Stimulated activated CD8-positive, alpha-beta memory T cell treated with anti-CD3 and anti-CD28 coated beads, Interleukin-2, amount 100 ng/mL, for 1 hour (primary cell): Measurements from ENCODE around the gene TPPP.

Experiments
- DNase-seq, 2 donors: peaks; one replicate each; pipeline ENCODE4 v3.0.0-alpha.2; 2020; ENCODE audit warnings: low read depth in 2 of 2

TPPP gene

DNA sequence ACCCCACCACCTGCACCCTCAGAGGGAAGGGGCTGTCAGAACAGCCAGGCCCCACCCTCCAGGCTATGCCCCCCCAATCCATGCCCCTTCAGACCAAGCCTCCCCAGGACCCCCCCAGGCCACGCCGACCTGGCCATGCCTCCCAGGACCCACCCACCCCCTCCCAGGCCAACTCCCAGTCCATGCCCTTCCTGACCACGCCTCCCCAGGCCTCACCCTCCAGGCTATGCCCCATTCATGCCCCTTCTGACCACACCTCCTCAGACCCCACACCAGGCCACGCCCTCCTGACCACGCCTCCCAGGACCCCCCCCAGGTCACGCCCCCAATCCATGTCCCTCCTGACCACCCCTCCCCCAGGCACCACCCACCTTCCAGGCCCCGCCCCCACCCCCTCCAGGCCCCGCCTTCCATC lies 27.6 kb downstream of the TPPP start:
- no peak for DNase-seq

DNA sequence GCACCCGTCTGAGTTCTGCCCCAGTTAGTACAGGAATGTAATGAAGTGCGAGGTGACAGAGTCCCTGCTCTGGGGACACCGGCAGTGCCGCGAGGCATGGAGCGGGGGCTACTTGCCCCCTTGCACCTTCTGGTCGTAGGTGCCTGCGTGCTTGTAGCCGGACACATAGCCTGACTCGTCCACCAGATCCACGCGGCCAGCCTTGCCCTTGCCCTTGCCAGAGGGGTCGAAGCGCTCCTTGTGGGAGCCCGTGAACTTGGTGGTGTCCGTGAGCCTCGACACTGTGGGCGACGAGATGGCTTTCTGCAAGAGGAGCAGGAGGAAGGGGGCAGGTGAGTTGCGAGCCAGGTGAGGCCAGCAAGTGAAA lies 28.2 kb downstream of the TPPP start:
- no peak for DNase-seq

DNA sequence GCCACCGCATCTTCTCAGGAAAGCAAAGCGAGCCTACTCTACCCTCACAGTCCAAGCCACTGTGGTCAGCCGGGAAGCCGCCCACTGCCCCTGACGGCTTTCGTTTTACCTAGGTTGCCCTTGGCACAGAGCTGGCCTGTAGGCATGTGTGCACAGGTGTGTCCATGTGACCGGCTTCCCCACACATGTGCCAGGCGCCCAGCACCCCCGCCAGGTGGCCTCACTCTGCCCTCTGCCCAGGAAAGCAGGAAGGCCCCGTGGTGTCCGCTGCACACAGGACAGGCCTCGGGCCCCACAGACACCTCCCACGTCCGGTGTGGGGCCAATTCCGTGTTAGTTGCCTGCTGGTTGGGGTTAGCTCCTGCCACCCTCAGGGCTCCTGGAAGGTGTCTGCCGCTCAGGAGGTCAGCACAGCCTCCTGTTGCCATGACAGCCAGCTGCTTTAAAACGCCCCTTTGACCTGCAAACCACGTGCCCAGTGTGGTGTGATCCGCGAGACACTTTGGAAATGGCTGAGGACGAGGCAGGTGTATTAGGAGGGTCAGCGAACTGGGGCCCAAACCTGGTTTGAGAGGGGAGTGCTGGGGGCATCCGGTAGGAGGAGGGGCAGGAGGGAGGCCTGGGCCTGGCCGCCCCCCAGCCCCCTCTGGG lies 28.7 kb downstream of the TPPP start:
- no peak for DNase-seq

DNA sequence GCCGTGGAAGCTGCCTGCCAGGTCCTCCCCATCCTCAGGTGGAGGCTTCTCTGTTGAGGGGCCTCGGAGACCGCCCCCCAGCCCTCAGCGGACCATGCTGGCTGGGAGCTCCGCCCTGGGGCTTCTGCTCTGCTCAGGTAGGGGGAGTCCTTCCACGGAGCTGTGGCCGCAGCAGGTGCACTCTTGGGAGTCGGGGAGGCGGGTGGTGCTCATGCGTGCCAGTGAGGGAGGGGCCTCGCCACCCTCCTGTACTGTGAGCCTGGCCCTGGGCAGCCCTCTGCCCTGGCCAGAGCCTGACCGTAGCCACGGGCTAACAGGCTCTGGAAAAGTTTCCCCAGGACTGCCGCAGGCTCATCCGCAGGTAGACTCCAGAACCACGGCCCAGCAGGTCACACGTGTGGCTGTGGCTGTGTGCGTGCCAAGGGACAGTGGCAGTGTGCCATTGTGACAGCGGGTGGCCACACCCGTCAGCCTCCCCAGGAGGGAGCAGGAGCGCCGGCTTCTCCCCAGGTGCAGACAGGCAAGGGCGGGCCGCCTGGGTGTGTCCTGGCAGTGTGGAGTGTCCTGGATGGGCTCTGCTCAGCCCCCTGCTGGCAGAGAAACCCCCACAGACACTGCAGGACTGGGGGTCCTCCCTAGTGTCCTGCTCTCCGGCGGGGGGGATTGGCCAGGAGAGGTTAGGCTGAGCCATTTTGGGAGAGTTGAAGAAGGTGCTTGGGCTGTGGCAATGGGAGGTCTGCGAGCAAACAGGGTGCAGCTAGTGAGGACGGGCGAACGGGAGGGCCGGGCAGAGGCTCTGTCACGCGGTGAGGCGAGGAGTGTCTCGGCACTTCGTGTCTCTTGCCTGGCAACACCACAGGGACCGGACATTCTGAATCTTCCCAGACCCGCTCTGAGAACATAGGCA lies 29.5 kb downstream of the TPPP start:
- no peak for DNase-seq

DNA sequence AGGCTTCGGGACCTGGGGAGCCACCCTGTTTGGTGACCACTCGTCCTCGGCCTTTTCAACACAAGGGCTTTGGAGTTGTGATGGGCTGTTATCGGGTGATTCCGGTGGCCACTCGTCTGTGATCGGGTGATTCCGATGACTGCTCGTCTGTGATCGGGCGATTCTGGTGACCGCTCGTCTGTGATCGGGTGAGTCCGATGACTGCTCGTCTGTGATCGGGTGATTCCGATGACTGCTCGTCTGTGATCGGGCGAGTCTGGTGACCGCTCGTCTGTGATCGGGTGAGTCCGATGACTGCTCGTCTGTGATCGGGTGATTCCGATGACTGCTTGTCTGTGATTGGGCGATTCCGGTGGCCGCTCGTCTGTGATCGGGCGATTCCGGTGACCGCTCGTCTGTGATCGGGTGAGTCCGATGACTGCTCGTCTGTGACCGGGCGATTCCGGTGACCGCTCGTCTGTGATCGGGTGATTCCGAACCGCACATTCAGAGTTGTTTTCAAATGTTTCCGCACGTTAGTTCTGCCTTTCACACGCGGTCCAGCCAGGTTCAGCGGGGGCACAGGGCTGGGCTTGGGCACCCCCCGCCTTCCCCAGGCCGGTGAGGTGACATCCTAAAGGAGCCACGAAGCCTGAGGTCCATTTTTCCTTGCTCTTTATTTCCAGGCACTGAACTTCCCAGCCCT lies 30.3 kb downstream of the TPPP start:
- DNase-seq, result no peak

DNA sequence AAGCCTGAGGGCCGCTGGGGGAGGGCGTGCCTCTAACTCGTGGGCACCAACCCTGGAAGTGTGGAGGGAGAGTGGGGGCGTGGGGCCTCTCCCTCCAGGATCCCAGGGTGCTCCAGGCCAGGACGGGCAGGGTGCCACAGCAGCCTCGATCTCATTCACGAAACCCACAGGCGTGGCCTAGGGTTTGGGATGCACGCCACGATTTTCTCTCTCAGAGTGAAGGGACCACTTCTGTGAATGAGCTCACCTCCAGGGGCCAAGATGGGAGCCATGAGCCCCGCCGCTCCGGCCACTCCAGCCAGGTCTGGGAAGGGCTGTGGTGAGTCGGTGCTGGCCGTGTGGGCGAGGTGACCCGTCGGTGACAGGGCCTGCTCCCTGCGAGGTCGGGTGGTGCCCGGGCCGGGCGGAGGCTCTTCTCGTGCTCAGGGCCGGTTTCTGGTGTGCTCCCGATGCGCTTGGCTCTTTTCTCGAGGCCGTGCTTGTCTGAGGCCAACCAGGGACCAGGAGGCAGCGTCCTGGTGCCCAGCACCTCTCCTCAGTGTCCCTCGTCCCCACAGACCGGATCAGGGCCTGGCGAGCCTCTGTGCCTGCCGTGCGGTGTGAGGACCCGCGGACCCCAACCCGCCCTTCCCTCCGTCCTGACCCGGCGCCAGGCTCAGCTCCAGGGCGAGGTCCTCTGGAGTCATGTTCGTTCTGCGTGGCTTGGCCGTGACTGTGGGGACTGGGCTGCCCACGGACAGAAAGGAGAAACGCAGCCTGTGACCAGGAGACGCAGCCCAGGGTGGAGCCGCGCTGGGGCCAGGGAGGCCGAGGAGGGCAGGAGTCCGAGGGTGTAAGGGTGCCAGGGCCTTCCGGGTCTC lies 31.0 kb downstream of the TPPP start:
- no peak for DNase-seq

DNA sequence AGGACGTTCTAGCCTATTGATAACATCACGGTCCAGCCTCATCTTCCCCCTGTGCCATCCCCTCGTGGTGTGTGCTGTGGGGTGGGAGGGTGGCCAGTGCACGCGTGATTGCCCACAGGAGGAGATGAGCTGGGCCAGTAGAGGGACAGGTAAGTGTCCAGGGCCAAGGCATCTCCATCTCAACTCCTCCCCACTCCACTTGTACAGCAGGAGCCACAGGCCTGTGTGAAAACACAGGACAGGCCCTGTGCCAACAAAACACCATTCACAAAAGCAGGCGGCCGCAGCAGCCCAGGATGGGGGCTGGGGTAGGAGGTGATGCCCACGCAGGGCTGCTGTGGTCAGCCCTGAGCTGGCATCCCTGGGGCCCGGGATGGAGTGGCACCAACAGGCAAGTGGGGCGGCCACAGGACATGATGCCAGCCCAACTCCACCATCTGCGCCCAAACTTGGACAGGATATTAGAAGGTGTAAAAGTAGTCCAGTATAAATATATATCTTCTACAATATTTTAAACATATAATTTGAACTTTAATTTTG lies 32.6 kb downstream of the TPPP start:
- no peak for DNase-seq

DNA sequence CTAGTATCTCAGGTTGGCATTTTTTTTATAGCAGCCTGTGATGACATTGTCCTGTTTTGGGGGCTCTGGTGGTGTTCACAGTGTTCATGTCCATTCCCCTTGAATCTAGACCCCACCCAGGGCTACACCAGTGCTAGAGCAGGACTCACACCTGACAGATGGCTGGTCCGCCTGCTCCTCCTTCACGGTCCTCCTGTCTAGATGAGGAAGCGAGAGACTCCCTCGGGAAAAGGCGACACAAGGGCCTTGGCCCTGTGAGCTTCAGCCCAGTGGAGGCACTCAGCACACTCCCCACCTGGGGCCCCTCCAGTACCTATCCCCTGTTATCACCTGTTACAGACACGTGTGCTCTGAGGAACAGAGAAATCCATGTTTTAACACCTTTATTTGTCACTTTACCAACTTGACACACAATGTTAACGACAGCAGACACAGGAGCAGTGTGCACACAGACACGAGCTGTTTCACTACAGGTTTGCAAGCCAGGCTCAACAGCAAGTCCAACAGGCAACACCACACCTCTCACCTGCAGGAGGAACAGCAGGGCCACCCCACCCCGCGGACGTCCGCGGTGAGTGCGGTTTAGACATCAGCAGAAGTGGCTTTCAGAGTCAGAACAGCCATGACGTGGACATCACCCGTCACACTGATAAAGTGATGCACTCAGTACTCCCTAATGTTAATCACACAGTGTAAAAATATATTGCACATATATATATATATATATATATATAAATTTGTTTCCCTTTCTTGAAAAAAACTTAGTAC lies 33.5 kb downstream of the TPPP start:
- DNase-seq, result no peak

DNA sequence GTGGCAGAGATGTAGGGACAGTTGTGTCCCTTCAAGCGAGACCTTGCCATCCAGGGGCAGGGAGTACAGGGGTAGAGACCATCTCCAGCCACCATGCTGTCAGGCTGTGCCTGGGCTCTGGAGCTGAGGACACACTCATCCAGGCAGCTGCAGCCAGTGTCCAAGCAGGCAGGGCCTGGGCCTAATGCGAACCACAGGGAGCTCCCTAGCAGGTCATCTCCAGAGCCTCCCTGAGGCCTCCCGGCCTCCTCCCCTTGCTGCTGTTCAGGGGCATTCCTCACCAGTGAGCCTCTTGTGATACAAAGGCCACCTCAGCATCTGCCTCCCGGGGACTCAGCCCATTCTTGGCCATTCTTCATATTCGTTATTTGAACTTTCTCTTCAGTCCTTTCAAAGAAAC lies 35.0 kb downstream of the TPPP start:
- no peak for DNase-seq

DNA sequence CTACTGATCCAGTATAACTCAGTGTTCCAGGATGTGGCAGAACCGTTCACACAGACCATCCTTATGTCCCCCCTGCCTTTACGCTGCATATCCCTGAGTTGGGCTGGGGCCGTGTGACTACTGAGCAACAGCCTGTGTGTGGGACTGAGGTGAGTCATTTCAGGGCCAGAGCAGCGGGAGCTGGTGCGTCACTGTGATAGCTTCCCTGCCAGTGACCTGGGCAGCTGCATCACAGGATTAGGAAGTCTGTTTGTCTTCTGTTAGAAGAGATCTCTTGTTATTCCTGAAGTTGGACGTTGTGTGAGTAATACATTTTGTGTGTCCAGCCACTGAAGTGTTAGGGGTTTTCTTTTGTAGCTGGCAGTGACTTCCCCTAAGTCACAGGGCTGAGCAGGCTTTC lies 35.6 kb downstream of the TPPP start:
- no peak for DNase-seq

DNA sequence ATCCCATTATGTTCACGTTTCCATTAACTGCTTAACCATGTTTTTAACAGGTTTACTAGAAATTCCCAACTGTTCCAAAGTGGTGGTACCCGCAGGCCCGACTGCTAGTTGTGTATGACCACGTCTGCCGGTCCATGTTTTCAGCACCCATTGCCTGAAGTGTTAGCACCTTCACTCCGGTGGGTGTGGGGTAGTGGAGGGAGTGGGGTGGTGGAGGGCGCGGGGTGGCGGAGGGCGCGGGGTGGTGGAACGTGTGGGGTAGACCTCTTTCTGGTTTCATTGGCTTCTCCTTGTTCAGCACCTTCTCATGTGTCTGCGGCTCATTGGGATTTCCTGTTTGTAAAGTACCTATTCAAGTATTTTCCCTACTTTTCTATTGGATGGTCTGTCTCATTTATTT lies 37.7 kb downstream of the TPPP start:
- no peak for DNase-seq

DNA sequence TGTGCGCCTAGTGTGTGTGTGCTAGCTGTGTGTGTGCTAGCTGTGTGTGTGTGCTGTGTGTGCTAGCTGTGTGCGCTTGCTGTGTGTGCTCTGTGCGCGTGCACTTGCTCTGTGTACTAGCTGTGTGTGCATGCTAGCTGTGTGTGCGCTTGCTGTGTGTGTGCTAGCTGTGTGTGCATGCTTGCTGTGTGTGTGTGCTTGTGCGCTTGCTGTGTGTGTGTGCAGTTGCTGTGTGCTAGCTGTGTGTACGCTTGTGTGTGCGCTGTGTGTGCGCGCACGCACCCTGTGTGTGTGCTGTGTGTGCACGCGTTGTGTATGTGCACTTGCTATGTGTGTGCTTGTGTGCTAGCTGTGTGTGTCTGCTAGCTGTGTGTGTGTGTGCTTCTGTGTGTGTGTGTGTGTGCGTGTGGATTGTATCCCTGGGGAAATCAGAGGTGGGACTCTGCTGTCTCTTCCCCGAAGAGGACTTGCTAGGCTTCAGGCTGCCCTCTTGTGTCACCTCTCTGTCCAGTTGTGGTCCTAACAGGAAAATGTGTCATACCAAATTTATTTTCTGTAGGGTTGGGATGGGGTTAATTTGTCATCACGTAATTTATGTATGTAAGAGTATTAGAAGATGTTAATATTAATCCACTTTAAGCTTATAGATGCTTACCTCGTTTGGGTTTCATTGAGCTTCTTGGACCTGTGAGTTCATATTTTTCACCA lies 38.9 kb downstream of the TPPP start:
- DNase-seq, result no peak

DNA sequence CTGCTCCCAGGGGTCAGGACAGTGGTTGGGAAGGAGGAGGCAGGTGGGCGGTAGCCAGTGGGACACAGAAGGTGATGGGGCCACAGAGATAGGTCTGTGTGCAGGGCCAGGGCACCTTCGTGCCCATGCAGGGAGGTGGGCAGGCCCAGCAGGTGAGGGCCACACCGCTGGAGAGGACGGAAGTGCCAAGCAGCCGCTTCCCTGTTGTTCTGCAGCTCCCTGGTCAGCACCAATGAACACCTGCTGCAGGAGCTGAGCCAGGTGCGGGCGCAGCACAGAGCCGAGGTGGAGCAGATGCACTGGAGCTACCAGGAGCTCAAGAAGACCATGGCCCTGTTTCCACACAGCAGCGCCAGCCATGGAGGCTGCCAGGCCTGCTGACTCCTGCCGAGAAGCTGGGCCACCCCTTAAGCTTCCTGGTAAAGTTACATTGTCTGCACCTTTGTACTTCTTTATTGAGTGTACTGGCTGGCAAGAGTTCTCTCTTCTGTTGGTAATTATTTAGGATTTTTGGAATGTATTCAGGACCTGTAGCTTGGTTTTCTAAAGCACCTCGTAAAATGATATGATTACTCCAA lies 40.3 kb downstream of the TPPP start:
- DNase-seq, result no peak

DNA sequence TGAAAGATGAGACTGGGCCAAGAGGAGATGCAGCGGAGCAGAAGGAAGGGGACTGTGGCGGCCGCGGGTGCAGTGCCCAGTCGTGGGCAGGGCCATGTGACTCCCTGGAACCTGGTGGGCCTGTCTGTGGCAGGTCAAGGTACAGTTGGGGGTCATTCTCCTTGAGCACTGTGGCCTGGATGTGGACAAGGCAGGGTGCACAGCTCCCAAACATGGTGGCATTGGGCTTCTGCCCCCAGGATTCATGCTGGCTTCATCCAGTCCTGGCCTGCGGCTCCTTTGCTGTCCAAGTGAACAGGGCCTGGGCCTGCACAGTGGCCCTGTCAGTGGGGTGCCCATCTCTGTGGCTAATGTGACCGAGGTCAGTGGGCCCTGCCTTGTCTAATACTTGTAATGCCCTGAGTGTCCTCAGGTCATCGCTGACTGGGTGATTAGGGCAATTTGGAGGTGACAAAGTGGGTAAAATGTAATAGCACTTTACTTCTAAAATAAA lies 41.1 kb downstream of the TPPP start:
- DNase-seq, result no peak

DNA sequence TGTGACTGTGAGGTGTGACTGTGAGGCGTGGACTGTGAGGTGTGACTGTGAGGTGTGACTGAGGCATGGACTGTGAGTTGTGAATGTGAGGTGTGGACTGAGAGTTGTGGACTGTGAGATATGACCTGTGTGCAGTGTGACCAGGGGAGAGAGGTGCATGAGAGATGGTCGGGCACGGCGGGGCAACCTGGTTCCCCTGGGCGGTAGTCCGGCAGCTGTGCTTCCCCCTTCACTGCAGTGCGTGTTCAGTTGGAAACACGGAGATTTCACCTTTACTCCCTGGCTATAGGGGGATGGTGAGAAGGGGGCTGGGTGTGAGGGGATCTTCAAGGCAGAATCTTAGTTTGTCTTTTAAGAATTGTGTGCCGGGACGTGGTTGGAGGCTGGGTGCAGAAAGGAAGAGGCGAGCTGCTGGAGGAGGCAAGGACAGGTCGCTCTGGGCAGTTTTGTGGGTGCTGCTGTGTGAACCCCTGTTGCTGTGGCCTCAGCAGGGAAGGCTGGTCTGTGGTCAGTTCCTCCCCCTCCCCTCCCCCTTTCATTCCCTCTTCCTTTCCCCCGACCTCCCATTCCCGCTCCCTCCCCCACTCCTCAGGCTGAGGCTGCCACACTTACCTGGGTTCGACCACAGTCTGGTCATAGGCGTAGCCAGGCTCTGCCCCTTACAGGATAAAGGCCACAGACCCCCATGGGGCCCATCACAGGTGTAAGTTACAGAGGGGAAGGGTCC lies 41.7 kb downstream of the TPPP start:
- DNase-seq, result no peak

DNA sequence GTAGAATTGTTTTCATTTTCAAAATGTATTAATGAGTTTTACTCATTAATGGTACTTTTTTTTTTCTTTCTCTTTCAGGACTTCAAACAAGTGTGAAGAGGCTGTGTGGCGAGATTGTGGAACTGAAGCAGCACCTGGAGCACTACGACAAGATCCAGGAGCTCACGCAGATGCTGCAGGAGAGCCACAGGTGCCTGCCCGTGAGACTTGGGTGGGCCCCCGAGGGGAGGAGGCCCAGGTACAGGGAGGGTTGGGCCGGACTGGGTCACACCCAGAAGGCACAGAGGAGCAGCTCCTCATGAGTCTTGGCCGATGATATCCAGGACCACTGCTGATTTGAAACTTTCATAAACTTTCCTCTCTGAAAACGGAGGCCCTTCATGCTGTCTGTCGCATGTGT lies 45.4 kb downstream of the TPPP start:
- DNase-seq, result no peak

DNA sequence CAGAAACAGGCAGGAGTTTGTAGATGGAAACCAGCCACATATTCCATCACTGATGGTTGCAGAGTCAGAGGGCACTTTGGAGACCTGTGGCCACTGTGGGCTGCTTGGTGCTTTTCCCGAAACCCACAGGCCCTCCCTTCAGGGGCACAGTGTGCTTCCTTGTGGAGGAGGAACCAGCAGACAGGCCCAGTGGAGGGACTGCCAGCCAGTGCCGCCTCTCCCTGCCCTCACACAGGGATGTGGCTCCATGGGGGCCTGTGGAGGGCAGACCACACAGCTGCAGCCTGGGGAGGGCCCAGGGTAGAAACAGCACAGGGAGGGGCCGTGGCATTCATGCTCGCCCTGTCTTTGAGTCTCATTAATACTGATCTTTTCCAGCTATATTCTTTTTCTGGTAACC lies 45.8 kb downstream of the TPPP start:
- no peak for DNase-seq

DNA sequence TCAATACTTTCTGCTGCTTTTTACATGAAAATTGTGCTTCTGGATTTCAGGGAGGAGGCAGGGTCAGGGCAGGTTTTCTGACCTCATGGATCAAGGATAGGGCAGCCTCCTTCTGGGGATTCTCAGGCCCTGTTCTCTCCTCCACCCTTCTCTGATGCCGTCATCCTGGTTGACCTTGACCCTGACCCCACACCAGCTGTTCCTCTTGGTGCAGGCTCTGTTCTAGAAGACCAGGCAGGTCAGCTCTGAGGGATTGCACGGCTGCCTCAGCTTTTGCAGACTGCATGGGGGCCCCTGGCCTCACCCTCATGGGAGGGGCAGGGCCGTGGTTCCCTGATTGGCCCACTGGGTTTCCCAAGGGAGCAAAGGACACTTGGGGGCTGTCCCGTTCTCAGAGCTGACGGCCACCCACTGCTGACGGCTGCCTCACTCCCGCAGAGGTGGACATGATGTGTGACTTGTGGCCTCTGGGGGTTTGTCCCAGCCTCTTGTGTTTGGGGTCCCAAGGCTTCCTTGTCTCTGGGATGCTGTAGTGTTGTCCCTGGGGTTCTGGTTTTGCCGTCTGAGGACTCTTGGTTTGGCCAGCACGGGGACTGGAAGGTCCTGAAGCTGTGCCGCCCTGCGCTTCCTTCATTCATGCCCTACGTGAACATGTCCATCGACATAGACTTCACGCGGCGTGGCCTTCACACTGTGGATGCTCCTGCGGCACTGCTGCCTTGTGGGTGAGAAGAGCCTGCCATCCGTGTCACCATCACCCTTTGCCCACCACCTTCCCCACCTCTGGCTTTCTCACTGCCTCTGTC lies 46.6 kb downstream of the TPPP start:
- DNase-seq, result no peak
